Neural cell (in vitro differentiated cells): ENCODE results near the gene MAMLD1. TPM values are rescaled to one million over a fixed set of nuclear protein-coding genes. Genes with fewer than 3 reads are reported as not detected.

Experiments
- H2AFZ ChIP-seq: fragments of 200-600, 300-800 bp; sonication (generic), shearing (Covaris generic); 2 replicates; pipeline ENCODE4 v1.6.0; 2014; ENCODE audit warnings: low read depth, mild to moderate bottlenecking, antibody characterized with exemption, low read length, moderate library complexity
- H3F3A ChIP-seq: fragments of 200-600 bp; shearing (Covaris generic); 2 replicates; pipeline ENCODE4 v1.6.1; 2016; ENCODE audit warnings: mild to moderate bottlenecking, moderate library complexity, mixed read lengths, antibody characterized with exemption, low read length; ENCODE audit not compliant: insufficient read depth, poor library complexity, severe bottlenecking
- H3K27ac ChIP-seq: fragments of 200-600, 300-800 bp; sonication (generic), shearing (Covaris generic); 2 replicates; pipeline ENCODE4 v1.5.1; 2014; ENCODE audit warnings: mild to moderate bottlenecking, low read length, moderate library complexity
- H3K27me3 ChIP-seq: fragments of 300-800, 200-600 bp; sonication (generic), shearing (Covaris generic); 2 replicates; pipeline ENCODE4 v1.6.0; 2014; ENCODE audit warnings: mild to moderate bottlenecking, low read depth, low read length, moderate library complexity; ENCODE audit not compliant: insufficient read depth
- H3K36me3 ChIP-seq: fragments of 300-800, 200-600 bp; sonication (generic), shearing (Covaris generic); 2 replicates; pipeline ENCODE4 v1.5.1; 2014; ENCODE audit warnings: mild to moderate bottlenecking, antibody characterized with exemption, low read length, moderate library complexity; ENCODE audit not compliant: insufficient read depth
- H3K4me2 ChIP-seq: fragments of 300-800, 200-600 bp; sonication (generic), shearing (Covaris generic); 2 replicates; pipeline ENCODE4 v1.6.0; 2014; ENCODE audit warnings: mild to moderate bottlenecking, low read length
- H3K4me3 ChIP-seq: fragments of 300-800, 200-600 bp; sonication (generic), shearing (Covaris generic); 2 replicates; pipeline ENCODE4 v1.5.1; 2014; ENCODE audit warnings: mild to moderate bottlenecking, low read length, moderate library complexity
- H3K79me2 ChIP-seq: fragments of 200-600 bp; shearing (Covaris generic); replicated peaks from 2 replicates; pipeline ENCODE4 v1.6.0; 2014; ENCODE audit warnings: mild to moderate bottlenecking, low read length, moderate library complexity; ENCODE audit not compliant: insufficient read depth
- H3K9ac ChIP-seq: fragments of 300-800, 200-600 bp; sonication (generic), shearing (Covaris generic); 2 replicates; pipeline ENCODE4 v1.6.1; 2016; ENCODE audit warnings: mild to moderate bottlenecking, low read length, mixed read lengths
- H3K9me2 ChIP-seq: fragments of 200-600 bp; shearing (Covaris generic); 2 replicates; pipeline ENCODE4 v1.6.1; 2016; ENCODE audit warnings: mild to moderate bottlenecking, low read length, mixed read lengths; ENCODE audit not compliant: insufficient read depth
- H3K9me3 ChIP-seq: fragments of 200-600, 300-800 bp; sonication (generic), shearing (Covaris generic); 2 replicates; pipeline ENCODE4 v1.6.1; 2016; ENCODE audit warnings: mild to moderate bottlenecking, mixed run types, low read length, moderate library complexity, mixed read lengths
- H4K20me1 ChIP-seq: fragments of 200-600 bp; shearing (Covaris generic); 2 replicates; pipeline ENCODE4 v1.6.1; 2016; ENCODE audit warnings: mild to moderate bottlenecking, mixed run types; ENCODE audit not compliant: insufficient read depth
- EP300 ChIP-seq: fragments of 450-650 bp; conservative IDR thresholded peaks from 2 replicates; pipeline ENCODE4 v1.6.1; 2014; ENCODE audit warnings: antibody characterized with exemption, mild to moderate bottlenecking, moderate library complexity; ENCODE audit not compliant: poor library complexity, severe bottlenecking
- EZH2 ChIP-seq: fragments of 200-600, 300-800 bp; shearing (Covaris generic), sonication (generic); IDR thresholded peaks from 2 replicates; pipeline ENCODE4 v1.6.1; 2014; ENCODE audit warnings: antibody characterized with exemption, low read length, borderline replicate concordance, mild to moderate bottlenecking; ENCODE audit not compliant: insufficient read depth, poor library complexity, severe bottlenecking
- MXI1 ChIP-seq: fragments of 450-650 bp; conservative IDR thresholded peaks from 2 replicates; pipeline ENCODE4 v1.6.1; 2014; ENCODE audit warnings: antibody characterized with exemption, mild to moderate bottlenecking; ENCODE audit not compliant: poor library complexity, severe bottlenecking
- POLR2AphosphoS5 ChIP-seq: IDR thresholded peaks from 2 replicates; pipeline ENCODE4 v1.6.1; 2012
- RAD21 ChIP-seq: fragments of 450-650 bp; conservative IDR thresholded peaks from 2 replicates; pipeline ENCODE4 v1.6.1; 2014; ENCODE audit warnings: antibody characterized with exemption, mild to moderate bottlenecking, moderate library complexity
- SMC3 ChIP-seq: fragments of 450-650 bp; conservative IDR thresholded peaks from 2 replicates; pipeline ENCODE4 v1.6.1; 2014; ENCODE audit warnings: antibody characterized with exemption, mild to moderate bottlenecking, moderate library complexity; ENCODE audit not compliant: poor library complexity
- TAF1 ChIP-seq: IDR thresholded peaks from 2 replicates; pipeline ENCODE4 v1.6.1; 2012; ENCODE audit warnings: low read depth
- polyA plus RNA-seq: library from polyadenylated mRNA; depleted of rRNA; stranded (reverse); fragments of >200 nt; gene quantifications from 2 replicates; pipeline ENCODE4 v1.2.3, GENCODE V29; 2014
- TF ChIP-seq, protein P1 (sequence below): fragments of 450-650 bp; IDR thresholded peaks from 2 replicates; pipeline ENCODE4 v1.5.1; 2014; ENCODE audit warnings: antibody characterized with exemption, mild to moderate bottlenecking, moderate library complexity; ENCODE audit not compliant: poor library complexity, severe bottlenecking
- TF ChIP-seq, protein P2 (sequence below): IDR thresholded peaks from 2 replicates; pipeline ENCODE4 v1.6.1; 2012; ENCODE audit warnings: borderline replicate concordance

MAMLD1 gene
- polyA plus RNA-seq, 1 donor from 2014 or later: 1.4 TPM

DNA sequence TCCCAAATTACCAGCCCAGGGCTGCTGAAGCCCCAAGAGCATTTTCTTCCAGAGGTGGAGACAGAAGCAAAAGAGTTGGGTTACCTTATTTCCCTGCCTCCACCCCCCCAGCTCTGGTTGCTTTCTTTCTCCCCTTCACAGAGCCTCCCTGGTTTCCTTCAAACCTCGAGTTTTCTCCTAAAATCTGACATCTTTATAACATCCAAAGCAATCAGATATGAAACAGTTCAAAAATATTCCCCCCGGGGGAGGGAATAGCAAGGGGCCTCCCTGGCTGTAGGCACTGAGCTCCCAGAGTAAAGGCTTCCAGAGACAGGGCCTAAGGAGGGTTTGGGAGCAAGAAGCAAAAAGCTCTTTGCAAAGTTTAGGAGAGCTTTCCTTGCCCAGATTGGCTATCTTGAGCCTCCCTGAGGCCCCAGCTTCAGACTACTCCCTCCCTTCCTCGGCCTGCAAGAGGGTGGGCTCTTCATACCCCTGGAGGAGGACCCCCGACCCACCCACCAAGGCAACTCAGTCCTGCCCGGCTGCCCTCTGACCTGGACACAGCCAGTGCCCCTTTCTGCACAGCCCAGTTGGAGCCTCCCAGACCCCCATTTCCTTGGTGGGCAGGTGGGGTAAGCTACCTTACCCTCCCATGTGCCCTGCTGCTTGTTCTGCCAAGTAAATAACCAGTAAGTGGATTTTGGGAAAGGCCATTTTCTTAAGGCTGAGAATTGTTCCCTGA, 7.6 kb downstream of the MAMLD1 start:
- TF ChIP-seq RAD21: no peak
- no peak for TF ChIP-seq EZH2
- TF ChIP-seq MXI1: no peak
- no peak for TF ChIP-seq TAF1
- TF ChIP-seq POLR2AphosphoS5: no peak
- TF ChIP-seq, protein P1, sequence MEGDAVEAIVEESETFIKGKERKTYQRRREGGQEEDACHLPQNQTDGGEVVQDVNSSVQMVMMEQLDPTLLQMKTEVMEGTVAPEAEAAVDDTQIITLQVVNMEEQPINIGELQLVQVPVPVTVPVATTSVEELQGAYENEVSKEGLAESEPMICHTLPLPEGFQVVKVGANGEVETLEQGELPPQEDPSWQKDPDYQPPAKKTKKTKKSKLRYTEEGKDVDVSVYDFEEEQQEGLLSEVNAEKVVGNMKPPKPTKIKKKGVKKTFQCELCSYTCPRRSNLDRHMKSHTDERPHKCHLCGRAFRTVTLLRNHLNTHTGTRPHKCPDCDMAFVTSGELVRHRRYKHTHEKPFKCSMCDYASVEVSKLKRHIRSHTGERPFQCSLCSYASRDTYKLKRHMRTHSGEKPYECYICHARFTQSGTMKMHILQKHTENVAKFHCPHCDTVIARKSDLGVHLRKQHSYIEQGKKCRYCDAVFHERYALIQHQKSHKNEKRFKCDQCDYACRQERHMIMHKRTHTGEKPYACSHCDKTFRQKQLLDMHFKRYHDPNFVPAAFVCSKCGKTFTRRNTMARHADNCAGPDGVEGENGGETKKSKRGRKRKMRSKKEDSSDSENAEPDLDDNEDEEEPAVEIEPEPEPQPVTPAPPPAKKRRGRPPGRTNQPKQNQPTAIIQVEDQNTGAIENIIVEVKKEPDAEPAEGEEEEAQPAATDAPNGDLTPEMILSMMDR: no peak
- TF ChIP-seq, protein P2, sequence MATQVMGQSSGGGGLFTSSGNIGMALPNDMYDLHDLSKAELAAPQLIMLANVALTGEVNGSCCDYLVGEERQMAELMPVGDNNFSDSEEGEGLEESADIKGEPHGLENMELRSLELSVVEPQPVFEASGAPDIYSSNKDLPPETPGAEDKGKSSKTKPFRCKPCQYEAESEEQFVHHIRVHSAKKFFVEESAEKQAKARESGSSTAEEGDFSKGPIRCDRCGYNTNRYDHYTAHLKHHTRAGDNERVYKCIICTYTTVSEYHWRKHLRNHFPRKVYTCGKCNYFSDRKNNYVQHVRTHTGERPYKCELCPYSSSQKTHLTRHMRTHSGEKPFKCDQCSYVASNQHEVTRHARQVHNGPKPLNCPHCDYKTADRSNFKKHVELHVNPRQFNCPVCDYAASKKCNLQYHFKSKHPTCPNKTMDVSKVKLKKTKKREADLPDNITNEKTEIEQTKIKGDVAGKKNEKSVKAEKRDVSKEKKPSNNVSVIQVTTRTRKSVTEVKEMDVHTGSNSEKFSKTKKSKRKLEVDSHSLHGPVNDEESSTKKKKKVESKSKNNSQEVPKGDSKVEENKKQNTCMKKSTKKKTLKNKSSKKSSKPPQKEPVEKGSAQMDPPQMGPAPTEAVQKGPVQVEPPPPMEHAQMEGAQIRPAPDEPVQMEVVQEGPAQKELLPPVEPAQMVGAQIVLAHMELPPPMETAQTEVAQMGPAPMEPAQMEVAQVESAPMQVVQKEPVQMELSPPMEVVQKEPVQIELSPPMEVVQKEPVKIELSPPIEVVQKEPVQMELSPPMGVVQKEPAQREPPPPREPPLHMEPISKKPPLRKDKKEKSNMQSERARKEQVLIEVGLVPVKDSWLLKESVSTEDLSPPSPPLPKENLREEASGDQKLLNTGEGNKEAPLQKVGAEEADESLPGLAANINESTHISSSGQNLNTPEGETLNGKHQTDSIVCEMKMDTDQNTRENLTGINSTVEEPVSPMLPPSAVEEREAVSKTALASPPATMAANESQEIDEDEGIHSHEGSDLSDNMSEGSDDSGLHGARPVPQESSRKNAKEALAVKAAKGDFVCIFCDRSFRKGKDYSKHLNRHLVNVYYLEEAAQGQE: no peak
- no peak for TF ChIP-seq EP300
- no peak for TF ChIP-seq SMC3
- Histone ChIP-seq H3K9me3 (no peaks in the 10 kb centered on the region), H3K9me2 (no peaks in the 10 kb centered on the region), H3K4me3 (no peak overlapping the region), H3K27ac (no peak overlapping the region), H3K9ac (no peak overlapping the region), H3K27me3 (no peaks in the 10 kb centered on the region), H3K4me2 (no peak overlapping the region), H3K36me3 (no peaks in the 10 kb centered on the region), H3K79me2 (no peaks in the 10 kb centered on the region), H4K20me1 (no peaks in the 10 kb centered on the region), H2AFZ (no peak overlapping the region), H3F3A (no peaks in the 10 kb centered on the region)

DNA sequence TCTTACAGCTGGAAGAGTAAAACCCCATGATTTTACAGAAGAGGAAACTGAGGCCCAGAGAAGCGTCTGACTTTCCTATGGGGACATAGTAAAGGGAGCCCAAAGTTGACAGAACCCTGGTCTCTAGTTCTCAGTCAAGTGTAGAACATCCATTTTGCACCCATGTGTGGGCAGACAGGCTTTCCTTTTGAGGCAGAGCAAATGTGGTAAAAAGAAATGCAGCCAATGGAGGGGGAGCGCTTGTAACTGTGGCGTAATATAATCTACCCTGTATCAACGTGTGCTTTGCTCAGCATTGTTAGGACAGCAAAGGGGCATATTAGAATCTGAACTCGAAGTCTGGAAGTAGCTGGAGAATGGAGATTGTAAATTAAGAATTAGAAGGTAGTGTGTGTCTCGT, 8.8 kb downstream of the MAMLD1 start:
- Histone ChIP-seq H3K36me3 (no peaks in the 10 kb centered on the region), H3K9me3 (no peaks in the 10 kb centered on the region), H4K20me1 (no peaks in the 10 kb centered on the region), H3K27me3 (no peaks in the 10 kb centered on the region), H3K9me2 (no peaks in the 10 kb centered on the region), H2AFZ (no peak overlapping the region), H3K79me2 (no peaks in the 10 kb centered on the region), H3F3A (no peaks in the 10 kb centered on the region), H3K9ac (no peak overlapping the region), H3K4me2 (no peak overlapping the region), H3K27ac (no peak overlapping the region), H3K4me3 (no peak overlapping the region)
- TF ChIP-seq, protein P1: no peak
- TF ChIP-seq SMC3: no peak
- no peak for TF ChIP-seq RAD21
- TF ChIP-seq TAF1: no peak
- TF ChIP-seq MXI1: no peak
- TF ChIP-seq EZH2: no peak
- TF ChIP-seq EP300: no peak
- TF ChIP-seq, protein P2: no peak
- TF ChIP-seq POLR2AphosphoS5: no peak
